KMS-11 (cell line): ENCODE measurements around the gene SEMA3D.

Source experiments
- H2AFZ ChIP-seq: fragments of 200-600 bp; sonication (generic); 2 replicates; pipeline ENCODE4 v1.6.1; 2016; ENCODE audit warnings: antibody characterized with exemption, mixed run types, low read depth
- H3K27ac ChIP-seq: fragments of 200-600 bp; sonication (generic); 2 replicates; pipeline ENCODE4 v1.6.1; 2016; ENCODE audit warnings: mild to moderate bottlenecking, mixed run types
- H3K27me3 ChIP-seq: fragments of 200-600 bp; sonication (generic); 2 replicates; pipeline ENCODE4 v1.6.1; 2017; ENCODE audit warnings: mild to moderate bottlenecking, low read depth, mixed run types, moderate library complexity; ENCODE audit not compliant: insufficient read depth
- H3K36me3 ChIP-seq: fragments of 200-600 bp; sonication (generic); 2 replicates; pipeline ENCODE4 v1.6.1; 2017; ENCODE audit warnings: mild to moderate bottlenecking, mixed run types; ENCODE audit not compliant: insufficient read depth
- H3K4me1 ChIP-seq: fragments of 200-600 bp; sonication (generic); 2 replicates; pipeline ENCODE4 v1.6.1; 2016; ENCODE audit warnings: mild to moderate bottlenecking, low read depth, mixed run types; ENCODE audit not compliant: poor library complexity, severe bottlenecking
- H3K4me2 ChIP-seq: fragments of 200-600 bp; sonication (generic); 2 replicates; pipeline ENCODE4 v1.7.0; 2016; ENCODE audit warnings: mild to moderate bottlenecking, mixed run types
- H3K4me3 ChIP-seq: fragments of 200-600 bp; sonication (generic); IDR thresholded peaks from 2 replicates; pipeline ENCODE4 v1.6.1; 2017; ENCODE audit warnings: low read depth, low read length, mixed read lengths; ENCODE audit not compliant: insufficient read depth
- H3K79me2 ChIP-seq: fragments of 200-600 bp; sonication (generic); 2 replicates; pipeline ENCODE4 v1.6.1; 2016; ENCODE audit warnings: low read depth, mixed run types; ENCODE audit not compliant: insufficient read depth
- H3K9ac ChIP-seq: fragments of 200-600 bp; sonication (generic); 2 replicates; pipeline ENCODE4 v1.6.1; 2016; ENCODE audit warnings: mild to moderate bottlenecking, mixed run types
- H4K20me1 ChIP-seq: fragments of 200-600 bp; sonication (generic); 2 replicates; pipeline ENCODE4 v1.6.1; 2016; ENCODE audit warnings: mild to moderate bottlenecking, mixed run types; ENCODE audit not compliant: insufficient read depth
- CTCF ChIP-seq: fragments of 200-600 bp; sonication (generic); conservative IDR thresholded peaks from 2 replicates; pipeline ENCODE4 v1.6.1; 2017; ENCODE audit warnings: low read depth, mild to moderate bottlenecking, antibody characterized with exemption, low read length, moderate library complexity, mixed read lengths

SEMA3D gene

GRCh38 chr7:85031475-85031874 is 155.4 kb downstream of the SEMA3D start:
- Histone ChIP-seq H4K20me1 (no peaks in the 10 kb centered on the region; the same call in 1 of the 2 replicates), H3K9ac (no peak overlapping the region), H3K4me2 (no peak overlapping the region), H2AFZ (no peak overlapping the region), H3K27ac (no peak overlapping the region), H3K27me3 (no peaks in the 10 kb centered on the region), H3K4me3 (no peak overlapping the region), H3K4me1 (no peaks in the 10 kb centered on the region), H3K79me2 (no peaks in the 10 kb centered on the region), H3K36me3 (no peaks in the 10 kb centered on the region)
- no peak for TF ChIP-seq CTCF

- H2AFZ ChIP-seq: no peak overlapping the region
- H3K27ac ChIP-seq: no peak overlapping the region
- no peaks in the 10 kb centered on the region for H3K4me1 ChIP-seq
- no peaks in the 10 kb centered on the region; the same call in 1 of the 2 replicates for H4K20me1 ChIP-seq
- TF ChIP-seq CTCF: peak; percentile 84
- no peaks in the 10 kb centered on the region for H3K27me3 ChIP-seq
- no peak overlapping the region for H3K4me3 ChIP-seq
- H3K79me2 ChIP-seq: no peaks in the 10 kb centered on the region
- no peak overlapping the region for H3K4me2 ChIP-seq
- H3K36me3 ChIP-seq: no peaks in the 10 kb centered on the region
- H3K9ac ChIP-seq: no peak overlapping the region
These were observed 156.0 kb downstream of the SEMA3D start for GRCh38 chr7:85030893-85031292.

GRCh38 chr7:85025312-85025756 is 161.5 kb downstream of the SEMA3D start:
- H3K79me2 ChIP-seq: no peaks in the 10 kb centered on the region
- no peak overlapping the region for H3K4me3 ChIP-seq
- no peak overlapping the region for H2AFZ ChIP-seq
- H3K27me3 ChIP-seq: no peaks in the 10 kb centered on the region
- no peak overlapping the region for H3K27ac ChIP-seq
- H3K4me2 ChIP-seq: no peak overlapping the region
- no peak overlapping the region for H3K9ac ChIP-seq
- no peaks in the 10 kb centered on the region for H4K20me1 ChIP-seq
- H3K36me3 ChIP-seq: no peaks in the 10 kb centered on the region
- no peak for TF ChIP-seq CTCF
- H3K4me1 ChIP-seq: no peaks in the 10 kb centered on the region

- no peak overlapping the region for H3K9ac ChIP-seq
- no peak overlapping the region for H3K4me3 ChIP-seq
- no peak overlapping the region for H3K27ac ChIP-seq
- no peaks in the 10 kb centered on the region for H3K27me3 ChIP-seq
- no peak overlapping the region for H2AFZ ChIP-seq
- no peaks in the 10 kb centered on the region for H3K4me1 ChIP-seq
- no peaks in the 10 kb centered on the region for H4K20me1 ChIP-seq
- no peak for TF ChIP-seq CTCF
- no peaks in the 10 kb centered on the region for H3K36me3 ChIP-seq
- no peaks in the 10 kb centered on the region for H3K79me2 ChIP-seq
- no peak overlapping the region for H3K4me2 ChIP-seq
These were observed 162.9 kb downstream of the SEMA3D start for GRCh38 chr7:85023916-85024315.
